GM13976 (cell line): ENCODE results near the gene MSH3.

ENCODE experiments used
- DNase-seq: peaks from one replicate; pipeline ENCODE4 v3.0.0; 2012; ENCODE audit warnings: low spot score
- in situ Hi-C: fragments of 300-500 bp; cut with MboI; formaldehyde crosslinking; loops from one replicate; pipeline ENCODE4 v1.12.0; 2022; ENCODE audit warnings: low sequenced_read_pairs, mixed read lengths, inconsistent platforms; ENCODE audit not compliant: unreplicated experiment
- TF ChIP-seq, protein P1 (sequence below): IDR thresholded peaks from 2 replicates; pipeline ENCODE4 v1.5.1; 2012; ENCODE audit warnings: borderline replicate concordance, mild to moderate bottlenecking; ENCODE audit not compliant: insufficient read depth; ENCODE audit errors: extremely low read depth, missing control alignments, control extremely low read depth

MSH3 gene

DNA sequence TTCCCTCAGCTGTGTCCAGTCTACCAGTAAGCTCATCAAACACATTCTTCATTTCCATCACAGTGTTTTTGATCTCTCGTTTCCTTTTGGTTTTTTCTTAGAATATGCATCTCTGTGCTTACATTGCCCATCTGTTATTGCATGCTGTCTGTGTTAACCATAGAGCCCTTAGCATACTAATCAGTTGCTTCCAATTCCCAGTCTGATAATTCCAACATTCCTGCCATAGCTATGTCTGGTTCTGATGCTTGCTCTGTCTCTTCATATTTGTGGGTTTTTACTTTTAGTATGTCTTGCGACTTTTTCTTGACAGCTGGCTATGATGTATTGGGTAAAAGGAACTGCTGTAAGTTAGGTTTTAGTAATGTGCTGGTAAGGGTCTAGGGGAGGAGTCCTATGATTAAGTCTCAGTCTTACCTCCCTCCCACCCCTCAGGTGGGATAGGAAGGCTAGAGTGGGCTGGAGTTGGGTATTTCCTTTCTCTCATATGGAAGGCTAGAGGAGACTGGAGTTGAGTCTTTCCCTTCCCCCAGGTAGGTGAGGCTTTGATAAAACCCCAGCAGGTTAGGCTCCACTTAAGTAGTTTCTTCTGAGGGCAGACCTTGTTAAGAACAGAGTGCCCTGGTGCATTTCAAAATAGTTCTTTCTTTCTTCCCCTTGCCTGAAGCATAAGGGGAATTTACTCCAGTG, 206.6 kb downstream of the MSH3 start:
- DNase-seq = no peak
- in situ Hi-C loops = no loop called here
- TF ChIP-seq, protein P1, sequence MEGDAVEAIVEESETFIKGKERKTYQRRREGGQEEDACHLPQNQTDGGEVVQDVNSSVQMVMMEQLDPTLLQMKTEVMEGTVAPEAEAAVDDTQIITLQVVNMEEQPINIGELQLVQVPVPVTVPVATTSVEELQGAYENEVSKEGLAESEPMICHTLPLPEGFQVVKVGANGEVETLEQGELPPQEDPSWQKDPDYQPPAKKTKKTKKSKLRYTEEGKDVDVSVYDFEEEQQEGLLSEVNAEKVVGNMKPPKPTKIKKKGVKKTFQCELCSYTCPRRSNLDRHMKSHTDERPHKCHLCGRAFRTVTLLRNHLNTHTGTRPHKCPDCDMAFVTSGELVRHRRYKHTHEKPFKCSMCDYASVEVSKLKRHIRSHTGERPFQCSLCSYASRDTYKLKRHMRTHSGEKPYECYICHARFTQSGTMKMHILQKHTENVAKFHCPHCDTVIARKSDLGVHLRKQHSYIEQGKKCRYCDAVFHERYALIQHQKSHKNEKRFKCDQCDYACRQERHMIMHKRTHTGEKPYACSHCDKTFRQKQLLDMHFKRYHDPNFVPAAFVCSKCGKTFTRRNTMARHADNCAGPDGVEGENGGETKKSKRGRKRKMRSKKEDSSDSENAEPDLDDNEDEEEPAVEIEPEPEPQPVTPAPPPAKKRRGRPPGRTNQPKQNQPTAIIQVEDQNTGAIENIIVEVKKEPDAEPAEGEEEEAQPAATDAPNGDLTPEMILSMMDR = no peak

DNA sequence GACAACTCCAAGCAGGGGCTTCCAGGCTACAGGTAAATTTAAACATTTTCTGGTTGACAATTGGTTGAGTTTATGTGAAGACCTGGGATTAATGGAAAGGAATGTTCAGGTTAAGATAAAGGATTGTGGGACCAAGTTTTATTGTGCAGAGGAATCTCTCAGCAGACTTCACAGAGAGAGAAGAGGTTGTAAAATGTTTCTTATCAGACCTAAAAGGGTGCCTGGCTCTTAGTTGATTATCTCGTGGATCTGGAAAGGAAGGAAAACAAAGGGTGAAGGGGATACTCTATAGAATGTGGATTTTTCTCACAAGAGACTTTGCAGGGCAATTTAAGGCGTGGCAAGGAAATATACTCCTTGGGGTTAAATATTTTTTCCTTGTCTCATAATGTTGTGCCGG, 209.3 kb downstream of the MSH3 start:
- DNase-seq = no peak
- in situ Hi-C loops = no loop called here
- TF ChIP-seq, protein P1 = no peak

DNA sequence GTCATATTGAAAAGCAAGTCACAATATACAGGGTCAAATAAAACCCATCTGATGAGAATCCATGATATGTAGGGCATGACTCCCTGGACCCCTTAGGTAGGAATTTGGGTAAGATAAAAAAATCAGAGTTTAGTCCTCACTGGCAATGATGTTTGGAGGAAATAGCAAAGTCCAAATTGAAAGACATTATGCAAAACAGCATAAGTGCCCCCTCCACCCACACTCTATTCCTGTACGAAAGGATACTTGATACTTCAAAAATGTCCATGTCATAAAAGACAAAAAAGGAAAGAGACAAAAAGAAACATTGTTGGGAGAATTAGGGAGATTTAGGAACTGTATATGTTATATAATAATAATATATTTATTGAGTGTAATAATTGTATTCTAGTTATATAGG, 209.7 kb downstream of the MSH3 start:
- DNase-seq = no peak
- TF ChIP-seq, protein P1 = no peak
- in situ Hi-C loops = no loop called here

DNA sequence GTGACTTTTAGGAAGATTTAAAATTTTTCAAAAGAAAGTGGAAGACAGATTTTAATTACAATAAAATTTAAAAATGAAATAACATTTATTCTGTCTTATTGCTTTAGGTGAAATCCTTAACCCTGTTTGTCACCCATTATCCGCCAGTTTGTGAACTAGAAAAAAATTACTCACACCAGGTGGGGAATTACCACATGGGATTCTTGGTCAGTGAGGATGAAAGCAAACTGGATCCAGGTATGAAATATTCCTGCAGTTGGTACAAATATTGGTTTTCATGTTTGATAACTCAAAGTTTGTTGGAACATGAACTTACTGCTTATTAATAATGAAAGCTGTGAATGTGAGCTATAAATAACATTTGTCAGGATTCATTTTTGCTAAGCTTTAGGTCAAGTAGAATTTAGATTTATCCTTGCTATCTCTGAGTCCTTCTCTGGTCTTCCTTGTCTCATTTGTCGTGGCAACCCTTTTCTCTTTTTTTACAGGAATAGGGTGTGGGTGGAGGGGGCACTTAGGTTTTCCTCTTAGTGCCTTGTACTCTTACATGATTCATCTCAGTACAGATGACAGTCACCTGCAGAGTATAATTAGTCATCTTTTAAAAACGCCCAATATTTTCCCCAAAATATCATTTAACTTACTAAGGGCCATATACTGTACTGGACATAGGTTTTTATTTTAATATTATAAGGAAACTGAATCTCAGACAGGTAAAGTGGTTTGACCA, 210.4 kb downstream of the MSH3 start:
- TF ChIP-seq, protein P1 = no peak
- in situ Hi-C loops = no loop called here
- peak; percentile 14 for DNase-seq

DNA sequence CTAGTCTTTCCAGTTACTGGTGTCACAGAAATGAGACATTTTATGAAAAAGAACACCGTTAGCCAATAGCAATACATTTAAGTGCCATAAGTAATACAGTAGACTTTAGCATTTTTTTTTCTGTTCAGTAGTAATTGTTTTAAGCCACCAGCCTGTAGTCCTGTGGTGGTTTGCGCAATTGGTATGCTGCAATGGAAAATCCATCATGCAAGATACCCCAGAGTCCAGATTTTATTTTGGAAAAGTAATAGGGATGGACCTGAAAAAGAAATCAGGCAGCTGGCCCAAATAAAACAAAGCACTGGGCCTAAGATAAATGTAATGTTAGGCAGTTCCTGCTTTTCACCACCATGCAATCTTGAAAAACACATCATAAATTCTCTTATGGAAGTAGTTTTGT, 211.1 kb downstream of the MSH3 start:
- TF ChIP-seq, protein P1 = no peak
- in situ Hi-C loops = no loop called here
- no peak for DNase-seq

DNA sequence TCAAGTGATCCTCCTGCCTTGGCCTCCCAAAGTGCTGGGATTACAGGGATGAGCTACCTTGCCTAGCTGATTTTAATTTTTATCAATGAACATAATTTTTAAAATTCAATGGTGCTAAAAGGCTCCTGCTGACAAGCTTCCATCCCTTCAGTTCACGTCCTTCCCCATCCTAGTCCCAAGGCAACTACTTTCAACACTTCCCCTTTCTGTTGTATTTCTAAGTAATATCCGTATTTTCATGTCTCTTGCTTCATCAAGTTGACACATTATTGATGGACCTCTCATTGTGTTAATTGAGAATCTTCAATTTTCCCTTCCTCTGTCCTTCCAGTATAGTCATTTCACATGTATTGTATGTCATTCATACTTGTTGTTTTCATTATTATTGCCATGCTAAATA, 211.9 kb downstream of the MSH3 start:
- TF ChIP-seq, protein P1 = no peak
- in situ Hi-C loops = no loop called here
- DNase-seq = no peak
